ENCODE data around the gene CADPS.

The CADPS gene

DNA sequence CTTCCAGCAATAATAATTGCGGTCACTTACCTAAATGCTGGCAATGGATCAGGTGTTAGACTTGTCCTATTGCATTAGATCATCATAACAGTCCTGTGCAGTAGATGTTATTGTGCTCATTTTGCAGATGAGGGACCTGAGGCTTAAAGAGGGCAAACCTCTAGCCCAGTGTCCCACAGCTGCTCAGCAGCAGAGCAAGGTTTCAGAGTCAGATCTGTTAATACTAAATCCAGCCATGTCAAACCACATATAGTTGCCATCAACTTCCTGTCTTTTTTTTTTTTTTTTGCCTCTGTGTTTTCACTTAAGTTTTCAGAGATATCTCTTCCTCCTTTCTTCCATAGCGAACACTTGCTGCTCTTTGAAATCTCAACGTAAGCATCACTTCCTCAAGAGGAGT is 514.0 kb downstream of the CADPS start:
- TF ChIP-seq, protein P1, sequence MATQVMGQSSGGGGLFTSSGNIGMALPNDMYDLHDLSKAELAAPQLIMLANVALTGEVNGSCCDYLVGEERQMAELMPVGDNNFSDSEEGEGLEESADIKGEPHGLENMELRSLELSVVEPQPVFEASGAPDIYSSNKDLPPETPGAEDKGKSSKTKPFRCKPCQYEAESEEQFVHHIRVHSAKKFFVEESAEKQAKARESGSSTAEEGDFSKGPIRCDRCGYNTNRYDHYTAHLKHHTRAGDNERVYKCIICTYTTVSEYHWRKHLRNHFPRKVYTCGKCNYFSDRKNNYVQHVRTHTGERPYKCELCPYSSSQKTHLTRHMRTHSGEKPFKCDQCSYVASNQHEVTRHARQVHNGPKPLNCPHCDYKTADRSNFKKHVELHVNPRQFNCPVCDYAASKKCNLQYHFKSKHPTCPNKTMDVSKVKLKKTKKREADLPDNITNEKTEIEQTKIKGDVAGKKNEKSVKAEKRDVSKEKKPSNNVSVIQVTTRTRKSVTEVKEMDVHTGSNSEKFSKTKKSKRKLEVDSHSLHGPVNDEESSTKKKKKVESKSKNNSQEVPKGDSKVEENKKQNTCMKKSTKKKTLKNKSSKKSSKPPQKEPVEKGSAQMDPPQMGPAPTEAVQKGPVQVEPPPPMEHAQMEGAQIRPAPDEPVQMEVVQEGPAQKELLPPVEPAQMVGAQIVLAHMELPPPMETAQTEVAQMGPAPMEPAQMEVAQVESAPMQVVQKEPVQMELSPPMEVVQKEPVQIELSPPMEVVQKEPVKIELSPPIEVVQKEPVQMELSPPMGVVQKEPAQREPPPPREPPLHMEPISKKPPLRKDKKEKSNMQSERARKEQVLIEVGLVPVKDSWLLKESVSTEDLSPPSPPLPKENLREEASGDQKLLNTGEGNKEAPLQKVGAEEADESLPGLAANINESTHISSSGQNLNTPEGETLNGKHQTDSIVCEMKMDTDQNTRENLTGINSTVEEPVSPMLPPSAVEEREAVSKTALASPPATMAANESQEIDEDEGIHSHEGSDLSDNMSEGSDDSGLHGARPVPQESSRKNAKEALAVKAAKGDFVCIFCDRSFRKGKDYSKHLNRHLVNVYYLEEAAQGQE (IDR thresholded peaks at IDR 0.05; ENCODE audit: insufficient replicate concordance, low read depth), result no peak
- no peak for TF ChIP-seq POLR2AphosphoS5 (IDR thresholded peaks at IDR 0.05; ENCODE audit: low read depth)
- TF ChIP-seq SPI1 (IDR thresholded peaks at IDR 0.05; ENCODE audit: borderline replicate concordance, low read depth), result no peak
- no peak for TF ChIP-seq GABPA (IDR thresholded peaks at IDR 0.05; ENCODE audit: low read depth)
- TF ChIP-seq, protein P2, sequence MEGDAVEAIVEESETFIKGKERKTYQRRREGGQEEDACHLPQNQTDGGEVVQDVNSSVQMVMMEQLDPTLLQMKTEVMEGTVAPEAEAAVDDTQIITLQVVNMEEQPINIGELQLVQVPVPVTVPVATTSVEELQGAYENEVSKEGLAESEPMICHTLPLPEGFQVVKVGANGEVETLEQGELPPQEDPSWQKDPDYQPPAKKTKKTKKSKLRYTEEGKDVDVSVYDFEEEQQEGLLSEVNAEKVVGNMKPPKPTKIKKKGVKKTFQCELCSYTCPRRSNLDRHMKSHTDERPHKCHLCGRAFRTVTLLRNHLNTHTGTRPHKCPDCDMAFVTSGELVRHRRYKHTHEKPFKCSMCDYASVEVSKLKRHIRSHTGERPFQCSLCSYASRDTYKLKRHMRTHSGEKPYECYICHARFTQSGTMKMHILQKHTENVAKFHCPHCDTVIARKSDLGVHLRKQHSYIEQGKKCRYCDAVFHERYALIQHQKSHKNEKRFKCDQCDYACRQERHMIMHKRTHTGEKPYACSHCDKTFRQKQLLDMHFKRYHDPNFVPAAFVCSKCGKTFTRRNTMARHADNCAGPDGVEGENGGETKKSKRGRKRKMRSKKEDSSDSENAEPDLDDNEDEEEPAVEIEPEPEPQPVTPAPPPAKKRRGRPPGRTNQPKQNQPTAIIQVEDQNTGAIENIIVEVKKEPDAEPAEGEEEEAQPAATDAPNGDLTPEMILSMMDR (IDR thresholded peaks at IDR 0.05; ENCODE audit: insufficient read depth, low read length), result no peak
- no peak for DNase-seq (ENCODE audit: low read depth in 1 of 2, low spot score in 1 of 2)
- peaks cover 7% of the 10 kb centered on the region for H3K27me3 ChIP-seq (ENCODE audit: insufficient read depth, poor library complexity, severe bottlenecking)
- no peak overlapping the region for H3K27ac ChIP-seq (replicated peaks)
- H3K4me3 ChIP-seq (replicated peaks; ENCODE audit: insufficient read depth, low read length), result no peak overlapping the region

DNA sequence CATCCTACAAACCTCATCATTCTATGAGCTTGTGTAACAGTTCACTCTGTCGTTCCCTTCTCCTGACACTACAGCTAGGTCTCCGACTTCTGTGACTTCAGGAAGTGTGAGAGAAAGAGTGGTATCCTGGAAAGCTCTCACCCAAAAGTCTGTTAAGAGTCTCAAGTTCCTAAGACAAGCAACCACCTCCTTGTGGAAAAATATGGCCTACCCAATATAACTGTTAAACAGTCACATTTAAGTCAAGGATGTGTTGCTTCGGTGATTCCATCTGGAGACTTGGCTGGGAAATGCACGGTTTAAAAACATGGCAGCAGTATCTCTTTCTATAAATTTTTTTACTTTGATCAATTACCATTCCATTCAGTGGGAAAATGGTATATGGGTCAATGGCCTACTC is 515.7 kb downstream of the CADPS start:
- H3K4me3 ChIP-seq (replicated peaks; ENCODE audit: insufficient read depth, low read length), result no peak overlapping the region
- no peak for TF ChIP-seq GABPA (IDR thresholded peaks at IDR 0.05; ENCODE audit: low read depth)
- TF ChIP-seq, protein P2 (IDR thresholded peaks at IDR 0.05; ENCODE audit: insufficient read depth, low read length), result no peak
- no peak for TF ChIP-seq POLR2AphosphoS5 (IDR thresholded peaks at IDR 0.05; ENCODE audit: low read depth)
- no peak for TF ChIP-seq SPI1 (IDR thresholded peaks at IDR 0.05; ENCODE audit: borderline replicate concordance, low read depth)
- TF ChIP-seq, protein P1 (IDR thresholded peaks at IDR 0.05; ENCODE audit: insufficient replicate concordance, low read depth), result no peak
- DNase-seq (ENCODE audit: low read depth in 1 of 2, low spot score in 1 of 2), result no peak
- H3K27ac ChIP-seq (replicated peaks), result no peak overlapping the region
- peaks cover 3% of the 10 kb centered on the region for H3K27me3 ChIP-seq (ENCODE audit: insufficient read depth, poor library complexity, severe bottlenecking)

DNA sequence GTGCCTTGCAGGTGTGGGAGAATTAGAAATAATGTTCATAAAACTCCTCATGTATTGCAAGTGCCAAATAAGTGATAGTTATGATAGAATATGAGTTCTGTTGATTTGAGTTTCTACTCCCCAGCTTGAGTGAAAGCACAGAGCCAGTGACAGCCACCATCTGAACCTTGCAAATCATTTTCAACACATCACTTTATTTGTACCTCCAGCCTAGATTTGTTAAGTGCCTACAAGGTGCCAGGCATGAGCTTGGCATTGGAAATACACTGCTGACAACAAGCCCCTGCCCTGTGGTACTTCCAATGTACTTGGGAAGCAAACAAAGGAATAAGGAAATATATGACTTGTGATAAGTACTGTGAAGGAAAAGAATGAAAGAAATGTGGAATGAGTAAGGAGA is 518.9 kb downstream of the CADPS start:
- TF ChIP-seq POLR2AphosphoS5 (IDR thresholded peaks at IDR 0.05; ENCODE audit: low read depth) (no peak), SPI1 (IDR thresholded peaks at IDR 0.05; ENCODE audit: borderline replicate concordance, low read depth) (no peak), GABPA (IDR thresholded peaks at IDR 0.05; ENCODE audit: low read depth) (no peak)
- TF ChIP-seq, protein P2 (IDR thresholded peaks at IDR 0.05; ENCODE audit: insufficient read depth, low read length), result no peak
- TF ChIP-seq, protein P1 (IDR thresholded peaks at IDR 0.05; ENCODE audit: insufficient replicate concordance, low read depth), result no peak
- Histone ChIP-seq H3K27ac (replicated peaks) (no peak overlapping the region), H3K4me3 (replicated peaks; ENCODE audit: insufficient read depth, low read length) (no peak overlapping the region), H3K27me3 (ENCODE audit: insufficient read depth, poor library complexity, severe bottlenecking) (no peaks in the 10 kb centered on the region)
- no peak for DNase-seq (ENCODE audit: low read depth in 1 of 2, low spot score in 1 of 2)
